H1 (cell line): ENCODE data around the gene FHL1. TPM values are rescaled to one million over a fixed set of nuclear protein-coding genes. Genes with fewer than 3 reads are reported as not detected.

Experiments
- CBX8 ChIP-seq: fragments of 300-800, 300-1000 bp; sonication (generic); IDR thresholded peaks from 2 replicates; pipeline ENCODE4 v1.7.1; 2016; ENCODE audit warnings: low read depth, low read length, borderline replicate concordance
- CHD1 ChIP-seq: IDR thresholded peaks from 2 replicates; pipeline ENCODE4 v1.6.1; 2012; ENCODE audit warnings: low read depth, low read length, improper control_type of control experiment
- CTCF ChIP-seq, 3 experiments: IDR thresholded peaks; 1 replicate in 2 of 3; 2 replicates in 1 of 3; pipeline versions ENCODE4 v1.5.1 to v1.6.1; 2011; ENCODE audit warnings: low read length in 3 of 3, mild to moderate bottlenecking in 3 of 3, inconsistent platforms in 2 of 3, low read depth in 1 of 3, moderate library complexity in 1 of 3; ENCODE audit not compliant: insufficient read depth in 1 of 3; ENCODE audit errors: control extremely low read depth in 1 of 3
- POU5F1 ChIP-seq: IDR thresholded peaks from 2 replicates; pipeline ENCODE4 v1.6.1; 2011; ENCODE audit warnings: low read depth, mild to moderate bottlenecking, low read length, moderate library complexity
- SIRT6 ChIP-seq: IDR thresholded peaks from one replicate; pipeline ENCODE4 v1.7.1; 2012; ENCODE audit warnings: low read length, inconsistent platforms
- polyA plus RNA-seq, 7 experiments: library from polyadenylated mRNA; depleted of rRNA in 3 of 7; stranded (reverse) in 5 of 7; unstranded in 2 of 7; fragments of >200 nt in 5 of 7; fragments of 200-250 nt in 2 of 7; gene quantifications; 1 replicate in 5 of 7; 2 replicates in 1 of 7; 4 replicates in 1 of 7; pipeline versions ENCODE4 v1.2.1 to v1.2.3, GENCODE V29; 2011 to 2013; ENCODE audit warnings: missing spikeins in 2 of 7, mixed read lengths in 2 of 7
- total RNA-seq: library from RNA; stranded (reverse); fragmentation: NEBNext Ultra II Directional; extraction: Animal tissue kit (Norgen Biotek cat#: 25700); gene quantifications from 2 replicates; pipeline ENCODE4 v1.2.1, GENCODE V29; 2021

FHL1 gene
- total and polyA plus RNA-seq, 2 of the 8 experiments (the other 6 are each of a cell fraction or from before 2014, with no cell fraction given) = 45.0 to 56.5 TPM

GRCh38 chrX:136126371-136126770 is 21.0 kb upstream of the FHL1 start (continued):
- TF ChIP-seq CTCF (IDR thresholded peaks at IDR 0.05; ENCODE audit: control extremely low read depth in 1 of 3, insufficient read depth in 1 of 3, low read depth in 1 of 3, low read length in 3 of 3) (no peak), CHD1 (no peak), SIRT6 (no peak), CBX8 (no peak), POU5F1 (no peak)
